GM12865 (cell line): ENCODE results near the gene PPP2R3A.
A peak's percentile ranks its signal among the peaks of the same experiment; 100 is the strongest.

ENCODE experiments used
- DNase-seq: peaks from one replicate; pipeline ENCODE4 v3.0.0; 2010; ENCODE audit warnings: low read depth
- H3K4me3 ChIP-seq: 2 replicates; pipeline ENCODE4 v1.5.1; 2011; ENCODE audit warnings: mild to moderate bottlenecking, low read depth, low read length, control low read depth
- TF ChIP-seq, protein P1 (sequence below): IDR thresholded peaks from 2 replicates; pipeline ENCODE4 v1.5.1; 2011; ENCODE audit warnings: low read length, control low read depth, low read depth, inconsistent platforms; ENCODE audit not compliant: insufficient read depth; ENCODE audit errors: missing control alignments

Gene PPP2R3A

GRCh38 chr3:136196064-136196400 lies 230.5 kb downstream of the PPP2R3A start, which contains the start of gene MSL2:
MSL2 (minus strand) TSS chr3:136196335; CDS start chr3:136195113, 1,222 bp downstream.
- TF ChIP-seq, protein P1, sequence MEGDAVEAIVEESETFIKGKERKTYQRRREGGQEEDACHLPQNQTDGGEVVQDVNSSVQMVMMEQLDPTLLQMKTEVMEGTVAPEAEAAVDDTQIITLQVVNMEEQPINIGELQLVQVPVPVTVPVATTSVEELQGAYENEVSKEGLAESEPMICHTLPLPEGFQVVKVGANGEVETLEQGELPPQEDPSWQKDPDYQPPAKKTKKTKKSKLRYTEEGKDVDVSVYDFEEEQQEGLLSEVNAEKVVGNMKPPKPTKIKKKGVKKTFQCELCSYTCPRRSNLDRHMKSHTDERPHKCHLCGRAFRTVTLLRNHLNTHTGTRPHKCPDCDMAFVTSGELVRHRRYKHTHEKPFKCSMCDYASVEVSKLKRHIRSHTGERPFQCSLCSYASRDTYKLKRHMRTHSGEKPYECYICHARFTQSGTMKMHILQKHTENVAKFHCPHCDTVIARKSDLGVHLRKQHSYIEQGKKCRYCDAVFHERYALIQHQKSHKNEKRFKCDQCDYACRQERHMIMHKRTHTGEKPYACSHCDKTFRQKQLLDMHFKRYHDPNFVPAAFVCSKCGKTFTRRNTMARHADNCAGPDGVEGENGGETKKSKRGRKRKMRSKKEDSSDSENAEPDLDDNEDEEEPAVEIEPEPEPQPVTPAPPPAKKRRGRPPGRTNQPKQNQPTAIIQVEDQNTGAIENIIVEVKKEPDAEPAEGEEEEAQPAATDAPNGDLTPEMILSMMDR, result no peak
- no peak for DNase-seq
- H3K4me3 ChIP-seq, result peak within 1 kb of the TSS; percentile 81

GRCh38 chr3:136196401-136197158 lies 231.1 kb downstream of the PPP2R3A start:
- TF ChIP-seq, protein P1, result no peak
- peak; percentile 100 for DNase-seq
- peak overlapping the region; percentile 81 for H3K4me3 ChIP-seq

GRCh38 chr3:136197159-136197793 lies 231.7 kb downstream of the PPP2R3A start:
- peak; percentile 30 for DNase-seq
- TF ChIP-seq, protein P1, result no peak
- H3K4me3 ChIP-seq, result peak overlapping the region; percentile 58
